SU-DHL-6 (cell line): Measurements from ENCODE around the gene CDK7.

ENCODE experiments used
- H2AFZ ChIP-seq: fragments of 200-600 bp; sonication (generic); 2 replicates; pipeline ENCODE4 v1.6.1; 2014; ENCODE audit warnings: low read depth, mild to moderate bottlenecking, moderate library complexity, mixed read lengths, antibody characterized with exemption, low read length; ENCODE audit not compliant: severe bottlenecking
- H3F3A ChIP-seq: fragments of 200-600 bp; shearing (Covaris generic); 2 replicates; pipeline ENCODE4 v1.6.0; 2016; ENCODE audit warnings: antibody characterized with exemption, mild to moderate bottlenecking; ENCODE audit not compliant: insufficient read depth
- H3K27ac ChIP-seq: fragments of 200-600 bp; sonication (generic); 2 replicates; pipeline ENCODE4 v1.5.1; 2016; ENCODE audit warnings: low read depth, mild to moderate bottlenecking, low read length, moderate library complexity, mixed read lengths
- H3K27me3 ChIP-seq: fragments of 200-600 bp; sonication (generic), shearing (Covaris generic); 2 replicates; pipeline ENCODE4 v1.6.0; 2014; ENCODE audit warnings: mild to moderate bottlenecking, low read length
- H3K36me3 ChIP-seq: fragments of 200-600 bp; sonication (generic); 2 replicates; pipeline ENCODE4 v1.6.1; 2014; ENCODE audit warnings: mild to moderate bottlenecking, low read length, mixed read lengths
- H3K4me2 ChIP-seq: fragments of 300-600, 200-600 bp; shearing (Covaris generic), sonication (generic); 2 replicates; pipeline ENCODE4 v1.6.0; 2014; ENCODE audit warnings: low read length, low read depth, mild to moderate bottlenecking; ENCODE audit not compliant: poor library complexity, severe bottlenecking
- H3K4me3 ChIP-seq: fragments of 200-600 bp; sonication (generic); 2 replicates; pipeline ENCODE4 v1.5.1; 2014; ENCODE audit warnings: antibody characterized with exemption, low read length, mild to moderate bottlenecking, mixed read lengths; ENCODE audit not compliant: insufficient read depth, poor library complexity, severe bottlenecking
- H3K79me2 ChIP-seq: fragments of 200-600 bp; sonication (generic); 2 replicates; pipeline ENCODE4 v1.6.1; 2014; ENCODE audit warnings: mild to moderate bottlenecking, low read length, moderate library complexity; ENCODE audit not compliant: insufficient read depth
- H3K9ac ChIP-seq: fragments of 200-600 bp; sonication (generic); 2 replicates; pipeline ENCODE4 v1.7.0; 2014; ENCODE audit warnings: mild to moderate bottlenecking, low read length
- H3K9me2 ChIP-seq: fragments of 200-600 bp; sonication (generic); replicated peaks from 2 replicates; pipeline ENCODE4 v1.6.1; 2014; ENCODE audit warnings: low read length; ENCODE audit not compliant: insufficient read depth
- H3K9me3 ChIP-seq: fragments of 200-600 bp; sonication (generic); 2 replicates; pipeline ENCODE4 v1.6.1; 2014; ENCODE audit warnings: low read length, mixed read lengths; ENCODE audit not compliant: insufficient read depth
- H4K20me1 ChIP-seq: fragments of 200-600 bp; sonication (generic); 2 replicates; pipeline ENCODE4 v1.6.1; 2014; ENCODE audit warnings: low read depth, mild to moderate bottlenecking, antibody characterized with exemption, low read length, moderate library complexity, mixed read lengths
- CTCF ChIP-seq: fragments of 200-600 bp; sonication (generic); IDR thresholded peaks from one replicate; pipeline ENCODE4 v1.5.1; 2017; ENCODE audit warnings: antibody characterized with exemption, mild to moderate bottlenecking, low read length, moderate library complexity; ENCODE audit not compliant: insufficient read depth, poor library complexity, severe bottlenecking
- EZH2phosphoT487 ChIP-seq: fragments of 200-600 bp; sonication (generic), shearing (Covaris generic); conservative IDR thresholded peaks from 2 replicates; pipeline ENCODE4 v1.6.1; 2018; ENCODE audit warnings: mild to moderate bottlenecking, antibody characterized with exemption, low read length, moderate library complexity, mixed read lengths

CDK7 gene

GRCh38 chr5:69270840-69271239, 36.2 kb downstream of the CDK7 start:
- Histone ChIP-seq H3K9me3 (no peaks in the 10 kb centered on the region), H3F3A (peaks cover 23% of the 10 kb centered on the region; the same call in 1 of the 2 replicates), H4K20me1 (no peaks in the 10 kb centered on the region), H3K4me3 (no peak overlapping the region), H3K9ac (no peak overlapping the region), H3K4me2 (no peak overlapping the region), H3K9me2 (no peaks in the 10 kb centered on the region), H3K27me3 (no peaks in the 10 kb centered on the region), H2AFZ (no peak overlapping the region), H3K36me3 (peaks cover 30% of the 10 kb centered on the region), H3K79me2 (no peaks in the 10 kb centered on the region), H3K27ac (peak overlapping the region; percentile 13; the same call in 1 of the 2 replicates)
- TF ChIP-seq EZH2phosphoT487: no peak
- TF ChIP-seq CTCF: no peak

- Histone ChIP-seq H2AFZ (no peak overlapping the region), H3K27ac (no peak overlapping the region), H3K9ac (no peak overlapping the region), H3K9me2 (no peaks in the 10 kb centered on the region), H3K79me2 (no peaks in the 10 kb centered on the region), H4K20me1 (no peaks in the 10 kb centered on the region), H3K36me3 (peaks cover 31% of the 10 kb centered on the region), H3K27me3 (no peaks in the 10 kb centered on the region), H3K9me3 (no peaks in the 10 kb centered on the region), H3K4me3 (no peak overlapping the region), H3F3A (peaks cover 23% of the 10 kb centered on the region; the same call in 1 of the 2 replicates), H3K4me2 (no peak overlapping the region)
- TF ChIP-seq CTCF (no peak), EZH2phosphoT487 (no peak)
Measured at GRCh38 chr5:69271376-69271775, 36.7 kb downstream of the CDK7 start.

GRCh38 chr5:69275563-69275962, 40.9 kb downstream of the CDK7 start:
- no peaks in the 10 kb centered on the region for H3K27me3 ChIP-seq
- H2AFZ ChIP-seq: no peak overlapping the region
- H3K27ac ChIP-seq: no peak overlapping the region
- H3K9me3 ChIP-seq: no peaks in the 10 kb centered on the region
- TF ChIP-seq CTCF (no peak), EZH2phosphoT487 (no peak)
- H4K20me1 ChIP-seq: no peaks in the 10 kb centered on the region
- H3K9ac ChIP-seq: no peak overlapping the region
- H3F3A ChIP-seq: 0 out of 2 replicates have a peak, but pooled peaks cover 3% of the 10 kb centered on the region
- no peaks in the 10 kb centered on the region for H3K79me2 ChIP-seq
- peaks cover 27% of the 10 kb centered on the region for H3K36me3 ChIP-seq
- no peak overlapping the region for H3K4me3 ChIP-seq
- no peaks in the 10 kb centered on the region for H3K9me2 ChIP-seq
- H3K4me2 ChIP-seq: no peak overlapping the region
